A549 (cell line): Measurements from ENCODE around the gene MXRA7. TPM values are rescaled to one million over a fixed set of nuclear protein-coding genes. Genes with fewer than 3 reads are reported as not detected.

Experiments used
- ATAC-seq, 2 experiments: fragments of 200-7000 bp in 1 of 2; fragments of >200 bp in 1 of 2; cut with Nextera tagmentation in 1 of 2; cut with Tn5 transposase in 1 of 2; 3 replicates each; pipeline versions ENCODE4 v1.8.0 to v1.9.1; 2018 to 2020; ENCODE audit warnings: mild to moderate bottlenecking in 1 of 2, moderate library complexity in 1 of 2
- CTCF ChIA-PET: fragments of 300-600 bp; sonication (Branson Sonifier 250); formaldehyde crosslinking; extraction: SDS; loops from one replicate; lab custom pipeline; 2021; ENCODE audit warnings: antibody characterized with exemption, inconsistent platforms; lab: Yijun Ruan, JAX
- POLR2A ChIA-PET: fragments of 350-600 bp; formaldehyde crosslinking; extraction: SDS; loops from one replicate; lab custom pipeline; 2021; ENCODE audit warnings: antibody characterized with exemption, inconsistent platforms; lab: Yijun Ruan, JAX
- DNase-seq, 2 experiments: peaks; one replicate each; pipeline versions ENCODE4 v3.0.0 to v3.0.0-alpha.2; 2011 to 2016; ENCODE audit warnings: low read depth in 1 of 2, low spot score in 1 of 2
- FAIRE-seq: peaks from 2 replicates; lab custom pipeline; 2011; peaks lifted over from hg19 to GRCh38; lab: Jason Lieb, UNC
- H3K27ac ChIP-seq, 2 experiments: fragments of >200 bp; sonication (Bioruptor Twin); formaldehyde crosslinking; 3 replicates each; pipeline ENCODE4 v1.5.1; 2016 to 2017
- H3K4me1 ChIP-seq: fragments of >200 bp; sonication (Bioruptor Twin); formaldehyde crosslinking; 3 replicates; pipeline ENCODE4 v1.6.1; 2016
- H3K4me2 ChIP-seq: fragments of >200 bp; sonication (Bioruptor Twin); formaldehyde crosslinking; 3 replicates; pipeline ENCODE4 v1.6.1; 2016
- H3K4me3 ChIP-seq: fragments of >200 bp; sonication (Bioruptor Twin); formaldehyde crosslinking; 3 replicates; pipeline ENCODE4 v1.5.1; 2016
- H3K9me3 ChIP-seq: fragments of >200 bp; sonication (Bioruptor Twin); formaldehyde crosslinking; 3 replicates; pipeline ENCODE4 v1.6.1; 2016
- BHLHE40 ChIP-seq: IDR thresholded peaks from 2 replicates; pipeline ENCODE4 v1.6.1; 2012; ENCODE audit warnings: low read depth, low read length, inconsistent platforms
- CBX8 ChIP-seq: fragments of 200-600 bp; sonication (generic); IDR thresholded peaks from 2 replicates; pipeline ENCODE4 v1.6.1; 2016
- CEBPB ChIP-seq, 2 experiments: fragments of >200 bp in 1 of 2; sonication (Bioruptor Twin) in 1 of 2; formaldehyde crosslinking in 1 of 2; IDR thresholded peaks; 2 replicates each; pipeline ENCODE4 v1.6.1; 2012 to 2016
- EHMT2 ChIP-seq: fragments of 200-600 bp; sonication (generic); IDR thresholded peaks from 2 replicates; pipeline ENCODE4 v1.6.1; 2016; ENCODE audit warnings: antibody characterized with exemption, low read depth, mild to moderate bottlenecking, moderate library complexity
- EP300 ChIP-seq, 2 experiments: fragments of >200 bp; sonication (Bioruptor Twin); formaldehyde crosslinking; IDR thresholded peaks; 2 replicates in 1 of 2; 3 replicates in 1 of 2; pipeline ENCODE4 v1.6.1; 2016 to 2017
- ESRRA ChIP-seq: fragments of 150-350 bp; IDR thresholded peaks from 2 replicates; pipeline ENCODE4 v1.6.1; 2014; ENCODE audit warnings: mild to moderate bottlenecking, low read length, borderline replicate concordance
- FOSB ChIP-seq: fragments of 250-450 bp; sonication (Bioruptor Pico); IDR thresholded peaks from 2 replicates; pipeline ENCODE4 v1.5.0; 2020; ENCODE audit warnings: mild to moderate bottlenecking, moderate library complexity
- FOSL2 ChIP-seq, 2 experiments: fragments of 450-650 bp in 1 of 2; fragments of >200 bp in 1 of 2; sonication (Bioruptor Twin) in 1 of 2; formaldehyde crosslinking; IDR thresholded peaks; 2 replicates each; pipeline versions ENCODE4 v1.5.0 to v1.6.1; 2016 to 2020; ENCODE audit warnings: mild to moderate bottlenecking in 1 of 2, moderate library complexity in 1 of 2
- HES2 ChIP-seq: fragments of >200 bp; sonication (Bioruptor Twin); formaldehyde crosslinking; IDR thresholded peaks from 2 replicates; pipeline ENCODE4 v1.6.1; 2016
- HOXB13 ChIP-seq: fragments of 250-450 bp; sonication (Bioruptor Pico); IDR thresholded peaks from 2 replicates; pipeline ENCODE4 v1.5.0; 2020; ENCODE audit warnings: low read depth, mild to moderate bottlenecking, moderate library complexity
- HOXB5 ChIP-seq: fragments of 250-450 bp; sonication (Bioruptor Pico); IDR thresholded peaks from 2 replicates; pipeline ENCODE4 v1.5.0; 2020; ENCODE audit warnings: mild to moderate bottlenecking, moderate library complexity
- JUN ChIP-seq, 2 experiments: fragments of >200 bp; sonication (Bioruptor Twin); formaldehyde crosslinking; IDR thresholded peaks; 2 replicates in 1 of 2; 3 replicates in 1 of 2; pipeline ENCODE4 v1.6.1; 2016 to 2017
- JUNB ChIP-seq: fragments of >200 bp; sonication (Bioruptor Twin); formaldehyde crosslinking; IDR thresholded peaks from 2 replicates; pipeline ENCODE4 v1.6.1; 2016
- KDM1A ChIP-seq: fragments of 200-600 bp; sonication (generic); IDR thresholded peaks from 2 replicates; pipeline ENCODE4 v1.6.1; 2016; ENCODE audit warnings: low read depth, mild to moderate bottlenecking
- KDM5A ChIP-seq: fragments of 200-600 bp; sonication (generic); IDR thresholded peaks from 2 replicates; pipeline ENCODE4 v1.6.1; 2016; ENCODE audit warnings: antibody characterized with exemption, mild to moderate bottlenecking
- MAFK ChIP-seq: fragments of 450-650 bp; IDR thresholded peaks from 2 replicates; pipeline ENCODE4 v1.6.1; 2014; ENCODE audit not compliant: partially characterized antibody
- NFE2L2 ChIP-seq: fragments of 150-350 bp; conservative IDR thresholded peaks from 2 replicates; pipeline ENCODE4 v1.6.1; 2014; ENCODE audit warnings: low read length
- NPAS2 ChIP-seq: fragments of 250-450 bp; sonication (Bioruptor Pico); IDR thresholded peaks from 2 replicates; pipeline ENCODE4 v1.8.0; 2022; ENCODE audit warnings: mild to moderate bottlenecking, moderate library complexity, borderline replicate concordance
- NR3C1 ChIP-seq: fragments of >200 bp; sonication (Bioruptor Twin); formaldehyde crosslinking; IDR thresholded peaks from 3 replicates; pipeline ENCODE4 v1.6.1; 2017
- POLR2AphosphoS2 ChIP-seq: conservative IDR thresholded peaks from 2 replicates; pipeline ENCODE4 v1.6.1; 2012; ENCODE audit warnings: low read length, improper control_type of control experiment, inconsistent platforms
- RAD21 ChIP-seq, 2 experiments: fragments of >200 bp in 1 of 2; sonication (Bioruptor Twin) in 1 of 2; formaldehyde crosslinking in 1 of 2; IDR thresholded peaks in 1 of 2; conservative IDR thresholded peaks in 1 of 2; 2 replicates in 1 of 2; 3 replicates in 1 of 2; pipeline ENCODE4 v1.6.1; 2012 to 2018; ENCODE audit warnings: inconsistent platforms in 1 of 2
- RARB ChIP-seq: fragments of 250-450 bp; sonication (Bioruptor Pico); IDR thresholded peaks from 2 replicates; pipeline ENCODE4 v1.8.0; 2021; ENCODE audit warnings: mild to moderate bottlenecking, moderate library complexity
- RCOR1 ChIP-seq: fragments of 150-350 bp; IDR thresholded peaks from 2 replicates; pipeline ENCODE4 v1.6.1; 2014; ENCODE audit warnings: antibody characterized with exemption, low read length, low read depth
- REST ChIP-seq: fragments of 200-600 bp; sonication (generic); IDR thresholded peaks from 2 replicates; pipeline ENCODE4 v1.6.1; 2016; ENCODE audit warnings: antibody characterized with exemption, mild to moderate bottlenecking, moderate library complexity
- RFX5 ChIP-seq: fragments of 450-650 bp; IDR thresholded peaks from 2 replicates; pipeline ENCODE4 v1.7.1; 2014; ENCODE audit warnings: antibody characterized with exemption, mild to moderate bottlenecking, moderate library complexity
- SMC3 ChIP-seq: fragments of >200 bp; sonication (Bioruptor Twin); formaldehyde crosslinking; IDR thresholded peaks from 3 replicates; pipeline ENCODE4 v1.6.1; 2018; ENCODE audit warnings: inconsistent platforms
- TFCP2L1 ChIP-seq: fragments of 250-450 bp; sonication (Bioruptor Pico); IDR thresholded peaks from 2 replicates; pipeline ENCODE4 v1.5.0; 2021; ENCODE audit warnings: mild to moderate bottlenecking
- TP53 ChIP-seq: fragments of 250-450 bp; sonication (Bioruptor Pico); IDR thresholded peaks from 2 replicates; pipeline ENCODE4 v1.5.0; 2021; ENCODE audit warnings: mild to moderate bottlenecking, moderate library complexity
- ZC3H11A ChIP-seq: fragments of 450-650 bp; IDR thresholded peaks from 2 replicates; pipeline ENCODE4 v1.6.1; 2014; ENCODE audit warnings: antibody characterized with exemption, mild to moderate bottlenecking
- ZFP36 ChIP-seq: fragments of 450-650 bp; IDR thresholded peaks from 2 replicates; pipeline ENCODE4 v1.6.1; 2014; ENCODE audit warnings: borderline replicate concordance; ENCODE audit not compliant: partially characterized antibody
- ZSCAN20 ChIP-seq: fragments of 250-450 bp; sonication (Bioruptor Pico); IDR thresholded peaks from 2 replicates; pipeline ENCODE4 v1.8.0; 2022; ENCODE audit warnings: mild to moderate bottlenecking, moderate library complexity
- WGBS: methylation state at CpG from one replicate; pipeline ENCODE4 v1.1.6; 2017; ENCODE audit errors: missing lambda C conversion rate; 5-methylcytosine and 5-hydroxymethylcytosine counted together
- polyA plus RNA-seq, 4 experiments: library from polyadenylated mRNA; depleted of rRNA in 3 of 4; stranded (reverse); fragments of >200 nt; fragmentation: RNase III in 1 of 4; extraction: RNeasy Plus Mini Kit Qiagen cat#74134 plus additional on column Dnase treatment in 1 of 4; gene quantifications; 2 replicates in 3 of 4; 3 replicates in 1 of 4; pipeline ENCODE4 v1.2.3, GENCODE V29; 2011 to 2017

Gene MXRA7
- polyA plus RNA-seq, 2 of the 4 experiments (the other 2 are of a cell fraction) = 47.8 to 57.2 TPM

GRCh38 chr17:76714336-76714735 lies 3.6 kb upstream of the MXRA7 start:
- POLR2A ChIA-PET = interaction anchor here (1.5 kb wide), 1 partner anchor 157 kb away, joined by 4 read pairs; no protein-coding TSS in a partner anchor
- no peak for FAIRE-seq
- WGBS = 82% methylated on average over 5 of the region's 5 CpGs

GRCh38 chr17:76713765-76714164 lies 3.0 kb upstream of the MXRA7 start:
- ATAC-seq (no peak), FAIRE-seq (no peak), DNase-seq (no peak)
- CTCF ChIA-PET = interaction anchor here (0.6 to 26.0 kb wide), 25 partner anchors 11 to 353 kb away, joined by 3 to 456 read pairs (median 7); partner anchors contain the start of genes JMJD6, METTL23 and ST6GALNAC2
- H3K27ac ChIP-seq = no peak overlapping the region
- no peaks in the 10 kb centered on the region for H3K9me3 ChIP-seq
- TF ChIP-seq JUNB (no peak), SMC3 (no peak), HOXB13 (CRISPR knock-in tag) (no peak), CEBPB (IDR thresholded peaks at IDR 0.05) (no peak), ZSCAN20 (no peak), NR3C1 (no peak), KDM1A (no peak), RAD21 (conservative IDR thresholded peaks at IDR 0.05 in 1 of 2, IDR thresholded peaks at IDR 0.05 in 1 of 2) (no peak), CBX8 (no peak), POLR2AphosphoS2 (no peak), REST (no peak), TFCP2L1 (CRISPR knock-in tag) (no peak), ESRRA (no peak), FOSL2 (IDR thresholded peaks at IDR 0.05) (no peak), FOSL2 (CRISPR knock-in tag; IDR thresholded peaks at IDR 0.05) (no peak), MAFK (no peak), EHMT2 (no peak), BHLHE40 (no peak), EP300 (IDR thresholded peaks at IDR 0.05) (no peak)
- POLR2A ChIA-PET = interaction anchor here (1.5 kb wide), 1 partner anchor 156 kb away, joined by 4 read pairs; no protein-coding TSS in a partner anchor
- peaks cover 22% of the 10 kb centered on the region for H3K4me1 ChIP-seq
- H3K4me3 ChIP-seq = no peak overlapping the region
- H3K4me2 ChIP-seq = no peak overlapping the region
- WGBS = 94% methylated on average over 7 of the region's 7 CpGs

More at GRCh38 chr17:76714336-76714735, 3.6 kb upstream of the MXRA7 start:
- Histone ChIP-seq H3K4me2 (no peak overlapping the region), H3K9me3 (no peaks in the 10 kb centered on the region), H3K27ac (no peak overlapping the region), H3K4me1 (peaks cover 18% of the 10 kb centered on the region), H3K4me3 (no peak overlapping the region)
- CTCF ChIA-PET = interaction anchor here (0.6 to 26.0 kb wide), 34 partner anchors 11 to 1472 kb away, joined by 3 to 456 read pairs (median 5); partner anchors contain the start of genes JMJD6, METTL23 and ST6GALNAC2
- DNase-seq (no peak), ATAC-seq (no peak)
- TF ChIP-seq EP300 (IDR thresholded peaks at IDR 0.05) (no peak), FOSB (no peak), REST (no peak), HOXB5 (CRISPR knock-in tag) (no peak), ZFP36 (no peak), RFX5 (no peak), BHLHE40 (no peak), ZSCAN20 (no peak), NPAS2 (no peak), NR3C1 (no peak), TP53 (CRISPR knock-in tag) (no peak), NFE2L2 (no peak), KDM5A (no peak), EHMT2 (no peak), JUN (IDR thresholded peaks at IDR 0.05) (no peak), RCOR1 (no peak), RARB (CRISPR knock-in tag) (no peak), ZC3H11A (no peak), HES2 (no peak)
